OCI-LY7 (cell line): Measurements from ENCODE around the gene DDX10. TPM values are rescaled to one million over a fixed set of nuclear protein-coding genes. Genes with fewer than 3 reads are reported as not detected.
"Not testable (repeated sequence)": the region's sequence is repeated elsewhere in the genome, so short reads cannot be mapped to it uniquely, and the experiment has no call there.

ENCODE experiments used
- BruUV-seq: library from RNA; stranded (reverse); fragments of 400-500 nt; replicated peaks from 2 replicates; lab custom pipeline; 2021; lab: Mats Ljungman, UMichigan
- CTCF ChIA-PET: fragments of 300-600 bp; sonication (Branson Sonifier 250); formaldehyde crosslinking; loops from one replicate; lab custom pipeline; 2022; ENCODE audit warnings: antibody characterized with exemption; ENCODE audit not compliant: unreplicated experiment; lab: Charles Lee
- POLR2A ChIA-PET: fragments of 300-600 bp; sonication (Branson Sonifier 250); formaldehyde crosslinking; loops from one replicate; lab custom pipeline; 2022; ENCODE audit warnings: antibody characterized with exemption; lab: Charles Lee
- DNase-seq: peaks from one replicate; pipeline ENCODE4 v3.0.0-alpha.2; 2015; ENCODE audit warnings: low spot score
- H2AFZ ChIP-seq: fragments of 200-600 bp; sonication (generic), shearing (Covaris generic); 2 replicates; pipeline ENCODE4 v1.6.1; 2014; ENCODE audit warnings: mild to moderate bottlenecking, antibody characterized with exemption, low read length, moderate library complexity
- H3K27ac ChIP-seq: fragments of 200-600 bp; sonication (generic); 2 replicates; pipeline ENCODE4 v1.5.1; 2014; ENCODE audit warnings: mixed run types, low read depth, mild to moderate bottlenecking, moderate library complexity, low read length, inconsistent platforms; ENCODE audit not compliant: poor library complexity, severe bottlenecking
- H3K36me3 ChIP-seq: fragments of 200-600 bp; sonication (generic); 2 replicates; pipeline ENCODE4 v1.6.1; 2014; ENCODE audit warnings: mild to moderate bottlenecking, antibody characterized with exemption, low read length, moderate library complexity, mixed read lengths; ENCODE audit not compliant: insufficient read depth
- H3K4me1 ChIP-seq: fragments of 200-600 bp; sonication (generic); 2 replicates; pipeline ENCODE4 v1.5.1; 2014; ENCODE audit warnings: mild to moderate bottlenecking, low read length; ENCODE audit not compliant: insufficient read depth, poor library complexity, severe bottlenecking
- H3K4me2 ChIP-seq: fragments of 200-600 bp; sonication (generic); 2 replicates; pipeline ENCODE4 v1.6.1; 2014; ENCODE audit warnings: mild to moderate bottlenecking, low read length
- H3K4me3 ChIP-seq: fragments of 200-600 bp; sonication (generic); 2 replicates; pipeline ENCODE4 v1.5.1; 2014; ENCODE audit warnings: mild to moderate bottlenecking, low read depth, low read length; ENCODE audit not compliant: poor library complexity, severe bottlenecking
- H3K79me2 ChIP-seq: fragments of 200-600 bp; sonication (generic); 2 replicates; pipeline ENCODE4 v1.6.1; 2016; ENCODE audit warnings: low read depth, mild to moderate bottlenecking, low read length, moderate library complexity, mixed read lengths; ENCODE audit not compliant: insufficient read depth
- H3K9me2 ChIP-seq: fragments of 200-600 bp; sonication (generic); 2 replicates; pipeline ENCODE4 v1.6.1; 2016; ENCODE audit warnings: mild to moderate bottlenecking, low read length, mixed read lengths; ENCODE audit not compliant: insufficient read depth
- H3K9me3 ChIP-seq: fragments of 200-600 bp; sonication (generic); 2 replicates; pipeline ENCODE4 v1.6.1; 2014; ENCODE audit warnings: mild to moderate bottlenecking, mixed run types, low read length, mixed read lengths
- H4K20me1 ChIP-seq: fragments of 200-600 bp; sonication (generic); 2 replicates; pipeline ENCODE4 v1.6.1; 2014; ENCODE audit warnings: mild to moderate bottlenecking, antibody characterized with exemption, low read length, moderate library complexity, mixed read lengths; ENCODE audit not compliant: insufficient read depth
- CTCF ChIP-seq: fragments of 200-600 bp; sonication (generic); conservative IDR thresholded peaks from 2 replicates; pipeline ENCODE4 v1.5.1; 2014; ENCODE audit warnings: mild to moderate bottlenecking, antibody characterized with exemption, low read length, moderate library complexity, mixed read lengths
- EZH2phosphoT487 ChIP-seq: fragments of 200-600 bp; sonication (generic); IDR thresholded peaks from 2 replicates; pipeline ENCODE4 v1.6.1; 2018; ENCODE audit warnings: low read depth, borderline replicate concordance, mild to moderate bottlenecking, mixed run types, antibody characterized with exemption, low read length, moderate library complexity, mixed read lengths
- intact Hi-C: fragments of 100-400 bp; cut with micrococcal nuclease; formaldehyde crosslinking; loops from one replicate; pipeline ENCODE4 v1.10.0; 2022; ENCODE audit not compliant: unreplicated experiment
- total RNA-seq, 2 experiments: library from RNA; depleted of rRNA in 1 of 2; stranded (reverse); fragments of >200 nt in 1 of 2; shearing (Covaris generic) in 1 of 2; gene quantifications; 2 replicates each; pipeline ENCODE4 v1.2.3, GENCODE V29; 2014 to 2022

DDX10 gene
- total RNA-seq, 2 experiments from 2014 or later, result 46.5 to 48.7 TPM

- no peak for DNase-seq
- ChIA-PET POLR2A (interaction anchor here (0.6 to 1.1 kb wide), 2 partner anchors 25 to 847 kb away, joined by 3 to 4 read pairs; no protein-coding TSS in a partner anchor), CTCF (no interaction called here)
- Histone ChIP-seq H3K4me3 (no peak overlapping the region), H3K9me2 (no peaks in the 10 kb centered on the region; the same call in 1 of the 2 replicates), H3K9me3 (no peaks in the 10 kb centered on the region), H4K20me1 (no peaks in the 10 kb centered on the region), H3K27ac (no peak overlapping the region), H2AFZ (no peak overlapping the region), H3K36me3 (no peaks in the 10 kb centered on the region), H3K4me2 (no peak overlapping the region), H3K79me2 (no peaks in the 10 kb centered on the region), H3K4me1 (no peaks in the 10 kb centered on the region)
- intact Hi-C loops, result no loop called here
- no peak for TF ChIP-seq CTCF
- no TSS peak for BruUV-seq
Measured at GRCh38 chr11:108635106-108635505, 29.8 kb upstream of the DDX10 start.

- Histone ChIP-seq H3K4me3 (no peak overlapping the region), H3K27ac (no peak overlapping the region), H3K36me3 (no peaks in the 10 kb centered on the region), H3K9me2 (no peaks in the 10 kb centered on the region), H2AFZ (no peak overlapping the region), H3K9me3 (no peaks in the 10 kb centered on the region), H3K4me2 (no peak overlapping the region), H4K20me1 (no peaks in the 10 kb centered on the region), H3K79me2 (no peaks in the 10 kb centered on the region), H3K4me1 (no peaks in the 10 kb centered on the region)
- intact Hi-C loops, result no loop called here
- no peak for TF ChIP-seq CTCF
- no peak for TF ChIP-seq EZH2phosphoT487
- DNase-seq, result no peak
- ChIA-PET POLR2A (interaction anchor here (0.5 kb wide), 1 partner anchor 132 kb away, joined by 3 read pairs; no protein-coding TSS in a partner anchor), CTCF (no interaction called here)
- BruUV-seq, result no TSS peak
Measured at GRCh38 chr11:108636222-108636621, 28.6 kb upstream of the DDX10 start.

GRCh38 chr11:108639146-108639545, 25.7 kb upstream of the DDX10 start:
- Histone ChIP-seq H3K27ac (no peak overlapping the region), H2AFZ (no peak overlapping the region), H3K9me3 (no peaks in the 10 kb centered on the region), H3K79me2 (no peaks in the 10 kb centered on the region), H3K4me1 (no peaks in the 10 kb centered on the region), H3K4me2 (no peak overlapping the region), H4K20me1 (no peaks in the 10 kb centered on the region), H3K4me3 (no peak overlapping the region), H3K36me3 (no peaks in the 10 kb centered on the region), H3K9me2 (no peaks in the 10 kb centered on the region)
- POLR2A ChIA-PET, result no interaction called here
- intact Hi-C loops, result no loop called here
- no TSS peak for BruUV-seq
- CTCF ChIA-PET, result no interaction called here
- no peak for DNase-seq
- TF ChIP-seq CTCF (no peak), EZH2phosphoT487 (no peak)

GRCh38 chr11:108641752-108642151, 23.1 kb upstream of the DDX10 start:
- DNase-seq, CTCF ChIA-PET, H3K4me1 ChIP-seq, H3K9me2 ChIP-seq, H3K79me2 ChIP-seq, H4K20me1 ChIP-seq, H3K9me3 ChIP-seq, H3K36me3 ChIP-seq, intact Hi-C loops, H3K27ac ChIP-seq, BruUV-seq, H2AFZ ChIP-seq, H3K4me2 ChIP-seq, POLR2A ChIA-PET, H3K4me3 ChIP-seq: not testable (repeated sequence)
